Measurements from ENCODE around the gene PRKG1.

DNA sequence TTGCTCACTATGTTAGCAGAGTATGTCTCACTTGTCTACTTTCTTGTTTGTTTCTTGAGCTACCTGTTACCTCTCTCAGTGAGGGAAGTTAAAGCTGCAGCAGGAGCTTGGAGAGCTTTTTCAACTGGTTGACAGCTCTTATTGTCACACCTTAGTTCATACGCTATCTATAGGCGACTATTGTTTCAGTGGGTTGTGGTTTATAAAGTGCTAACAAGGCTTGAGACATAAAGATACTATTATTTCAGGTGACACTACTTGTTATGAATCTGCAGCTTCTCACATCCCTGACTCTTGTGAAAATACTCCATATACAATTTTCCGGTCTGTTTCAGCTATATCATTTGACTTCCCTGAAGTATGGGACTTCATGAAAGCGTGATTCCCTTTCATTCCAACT, 457.8 kb downstream of the PRKG1 start:
- TF ChIP-seq, protein P1, sequence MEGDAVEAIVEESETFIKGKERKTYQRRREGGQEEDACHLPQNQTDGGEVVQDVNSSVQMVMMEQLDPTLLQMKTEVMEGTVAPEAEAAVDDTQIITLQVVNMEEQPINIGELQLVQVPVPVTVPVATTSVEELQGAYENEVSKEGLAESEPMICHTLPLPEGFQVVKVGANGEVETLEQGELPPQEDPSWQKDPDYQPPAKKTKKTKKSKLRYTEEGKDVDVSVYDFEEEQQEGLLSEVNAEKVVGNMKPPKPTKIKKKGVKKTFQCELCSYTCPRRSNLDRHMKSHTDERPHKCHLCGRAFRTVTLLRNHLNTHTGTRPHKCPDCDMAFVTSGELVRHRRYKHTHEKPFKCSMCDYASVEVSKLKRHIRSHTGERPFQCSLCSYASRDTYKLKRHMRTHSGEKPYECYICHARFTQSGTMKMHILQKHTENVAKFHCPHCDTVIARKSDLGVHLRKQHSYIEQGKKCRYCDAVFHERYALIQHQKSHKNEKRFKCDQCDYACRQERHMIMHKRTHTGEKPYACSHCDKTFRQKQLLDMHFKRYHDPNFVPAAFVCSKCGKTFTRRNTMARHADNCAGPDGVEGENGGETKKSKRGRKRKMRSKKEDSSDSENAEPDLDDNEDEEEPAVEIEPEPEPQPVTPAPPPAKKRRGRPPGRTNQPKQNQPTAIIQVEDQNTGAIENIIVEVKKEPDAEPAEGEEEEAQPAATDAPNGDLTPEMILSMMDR (IDR thresholded peaks at IDR 0.05; ENCODE audit: borderline replicate concordance, extremely low read depth, low read length, poor library complexity, severe bottlenecking): no peak
- no peak for TF ChIP-seq EZH2 (IDR thresholded peaks at IDR 0.05; ENCODE audit: borderline replicate concordance, low read depth, low read length, severe bottlenecking)
